Lung microvascular endothelial cell (primary cell): ENCODE results near the gene CC2D2B. TPM values are rescaled to one million over a fixed set of nuclear protein-coding genes. Genes with fewer than 3 reads are reported as not detected.

ENCODE experiments used
- total RNA-seq: library from RNA; depleted of rRNA; stranded (reverse); fragments of >200 nt; gene quantifications from 2 replicates; pipeline ENCODE4 v1.2.1, GENCODE V29; 2014

CC2D2B gene
- total RNA-seq, 1 donor from 2014 or later = not detected

Other genes starting within 250 kb of the CC2D2B start
- gene TCTN3, start 214.0 kb upstream of the CC2D2B start, total RNA-seq = 37.7 and 39.9 TPM in 2 replicates
- gene ENTPD1, start 151.8 kb upstream of the CC2D2B start, total RNA-seq = 2.6 and 10.2 TPM in 2 replicates
- 21.4 and 41.7 TPM in 2 replicates for gene CCNJ, start 135.6 kb downstream of the CC2D2B start, total RNA-seq
- gene ZNF518A, start 222.3 kb downstream of the CC2D2B start, total RNA-seq = 7.8 and 12.1 TPM in 2 replicates